K562 (cell line): ENCODE results near the gene NDUFA13. TPM values are rescaled to one million over a fixed set of nuclear protein-coding genes. Genes with fewer than 3 reads are reported as not detected.

ENCODE experiments used
- CREB1 ChIP-seq, 2 experiments: sonication (generic) in 1 of 2; formaldehyde crosslinking in 1 of 2; IDR thresholded peaks; 2 replicates each; pipeline versions ENCODE4 v1.6.1 to v1.8.0; 2012 to 2022; ENCODE audit warnings: inconsistent platforms in 1 of 2, mild to moderate bottlenecking in 1 of 2, missing genetic modification reagents in 1 of 2, moderate library complexity in 1 of 2
- CREB5 ChIP-seq: fragments of 250-450 bp; sonication (Bioruptor Pico); IDR thresholded peaks from 2 replicates; pipeline ENCODE4 v1.5.0; 2020; ENCODE audit warnings: mild to moderate bottlenecking
- DLX4 ChIP-seq: fragments of 250-450 bp; sonication (Bioruptor Pico); IDR thresholded peaks from 2 replicates; pipeline ENCODE4 v1.6.1; 2021; ENCODE audit warnings: mild to moderate bottlenecking
- HCFC1 ChIP-seq: IDR thresholded peaks from 2 replicates; pipeline ENCODE4 v1.6.1; 2012; ENCODE audit warnings: low read depth, low read length, improper control_type of control experiment
- HDAC2 ChIP-seq: fragments of 450-650 bp; IDR thresholded peaks from 2 replicates; pipeline ENCODE4 v1.6.1; 2016; ENCODE audit warnings: mild to moderate bottlenecking
- MBD2 ChIP-seq: sonication (generic); IDR thresholded peaks from 2 replicates; pipeline ENCODE4 v1.6.1; 2016; ENCODE audit warnings: low read depth, borderline replicate concordance
- NR1H2 ChIP-seq: sonication (generic); formaldehyde crosslinking; IDR thresholded peaks from 2 replicates; pipeline ENCODE4 v1.4.0; 2020; ENCODE audit warnings: mild to moderate bottlenecking, missing genetic modification reagents
- VEZF1 ChIP-seq: fragments of 200-800 bp; sonication (Bioruptor generic); IDR thresholded peaks from 2 replicates; pipeline ENCODE4 v1.6.1; 2017; ENCODE audit warnings: missing genetic modification characterization, missing compliant biosample characterization
- ZBTB40 ChIP-seq, 2 experiments: fragments of 450-650 bp in 1 of 2; sonication (generic) in 1 of 2; formaldehyde crosslinking in 1 of 2; IDR thresholded peaks; 2 replicates each; pipeline versions ENCODE4 v1.7.1 to v1.9.0; 2016 to 2022; ENCODE audit warnings: inconsistent platforms in 1 of 2, mild to moderate bottlenecking in 1 of 2, missing genetic modification reagents in 1 of 2
- ZNF224 ChIP-seq: sonication (generic); formaldehyde crosslinking; IDR thresholded peaks from 2 replicates; pipeline ENCODE4 v1.8.0; 2022; ENCODE audit warnings: mild to moderate bottlenecking, missing genetic modification reagents
- ZNF384 ChIP-seq: IDR thresholded peaks from 2 replicates; pipeline ENCODE4 v1.6.1; 2012; ENCODE audit warnings: low read depth, low read length, improper control_type of control experiment
- ZNF699 ChIP-seq: fragments of 250-450 bp; sonication (Bioruptor Pico); IDR thresholded peaks from 2 replicates; pipeline ENCODE4 v1.8.0; 2021; ENCODE audit warnings: mild to moderate bottlenecking, moderate library complexity; ENCODE audit not compliant: insufficient replicate concordance
- ZNF76 ChIP-seq: fragments of 250-450 bp; sonication (Bioruptor Pico); IDR thresholded peaks from 2 replicates; pipeline ENCODE4 v1.4.0; 2020; ENCODE audit warnings: mild to moderate bottlenecking, moderate library complexity, borderline replicate concordance
- polyA plus RNA-seq, 8 experiments: library from polyadenylated mRNA; depleted of rRNA in 4 of 8; stranded (reverse) in 5 of 8; unstranded in 3 of 8; fragments of >200 nt; fragmentation: Nextera tagmentation in 2 of 8; fragmentation: Illumina TruSeq in 1 of 8; extraction: Ambion mirVana in 2 of 8; extraction: Trizol in 1 of 8; gene quantifications; 2 replicates each; pipeline versions ENCODE4 v1.2.1 to v1.2.3, GENCODE V29; 2011 to 2014; ENCODE audit warnings: inconsistent platforms in 1 of 8, missing spikeins in 1 of 8
- total RNA-seq, 7 experiments: library from RNA; depleted of rRNA in 6 of 7; stranded (reverse); fragments of >200 nt in 6 of 7; fragmentation: Illumina TruSeq in 2 of 7; extraction: Trizol in 2 of 7; gene quantifications; 2 replicates each; pipeline versions ENCODE4 v1.2.1 to v1.2.3, GENCODE V29; 2011 to 2021; ENCODE audit warnings: low replicate concordance in 1 of 7

NDUFA13 gene
- total and polyA plus RNA-seq, 9 of the 15 experiments (the other 6 are each of a cell fraction or from before 2014, with no cell fraction given), result 146 to 596 (median 429) TPM

- TF ChIP-seq ZNF384 (peak; percentile 43; the same call in 1 of the 2 replicates), ZBTB40 (IDR thresholded peaks at IDR 0.05) (peak; percentile 98), ZBTB40 (CRISPR knock-in tag; IDR thresholded peaks at IDR 0.05) (no peak), HDAC2 (0 out of 2 replicates have a peak, but pooled peaks have one; percentile 13), DLX4 (CRISPR knock-in tag) (no peak), HCFC1 (peak; percentile 96), ZNF76 (CRISPR knock-in tag) (peak; percentile 66; the same call in 1 of the 2 replicates), ZNF699 (CRISPR knock-in tag) (no peak), CREB5 (CRISPR knock-in tag) (no peak), NR1H2 (CRISPR knock-in tag) (0 out of 2 replicates have a peak, but pooled peaks have one; percentile 69), CREB1 (IDR thresholded peaks at IDR 0.05) (peak; percentile 74), CREB1 (CRISPR knock-in tag; IDR thresholded peaks at IDR 0.05) (peak; percentile 75), MBD2 (peak; percentile 80; the same call in 1 of the 2 replicates), ZNF224 (CRISPR knock-in tag) (no peak), VEZF1 (CRISPR knock-in tag) (peak; percentile 81)
These were observed at the start of gene NDUFA13 (continued) for GRCh38 chr19:19515642-19516519.
